Medulla oblongata (tissue), 1 donor: ENCODE data around the gene DCAF10.
"Not testable (repeated sequence)": the region's sequence is repeated elsewhere in the genome, so short reads cannot be mapped to it uniquely, and the experiment has no call there.

Source experiments
- DNase-seq: peaks from one replicate; pipeline ENCODE4 v3.0.0-alpha.2; 2015; ENCODE audit errors: extremely low spot score

DCAF10 gene

GRCh38 chr9:37792122-37792521 lies 8.5 kb upstream of the DCAF10 start:
- no peak for DNase-seq

DNA sequence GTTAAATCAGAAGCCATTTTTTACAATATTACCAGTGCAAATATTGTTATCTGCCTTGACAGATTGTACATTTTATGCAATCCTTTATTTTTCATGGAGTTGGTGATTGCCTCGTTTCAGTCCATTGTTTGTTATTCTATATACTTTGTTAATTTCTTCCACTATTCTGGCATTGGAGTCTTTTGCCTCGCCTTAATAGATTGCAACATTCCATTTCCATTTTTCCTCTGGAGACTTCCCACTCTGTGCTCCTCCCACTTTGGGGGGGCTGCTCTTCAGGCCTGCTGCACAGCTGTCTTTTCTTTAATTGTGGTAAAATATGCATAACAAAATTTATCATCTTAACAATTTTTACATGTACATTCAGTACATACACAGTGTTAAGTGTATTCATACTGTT lies 4.4 kb upstream of the DCAF10 start:
- DNase-seq = no peak

DNA sequence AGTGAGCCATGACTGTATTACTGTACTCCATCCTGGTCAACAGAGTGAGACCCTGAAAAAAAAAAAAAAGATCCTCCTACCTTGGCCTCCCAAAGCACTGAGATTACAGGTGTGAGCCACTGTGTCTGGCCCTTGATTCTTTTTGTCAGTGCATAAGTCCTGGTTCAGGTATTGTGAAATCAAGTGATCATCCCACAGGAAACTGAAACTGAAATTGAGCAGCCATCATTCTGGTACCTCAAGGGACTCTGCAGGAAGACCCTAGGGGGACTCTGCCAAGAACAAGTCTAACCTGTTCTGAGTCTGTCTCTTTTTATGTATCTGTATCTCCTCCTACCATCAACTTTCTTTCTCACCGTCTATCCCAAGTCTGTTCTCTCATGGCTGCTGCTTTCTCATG lies 1.9 kb upstream of the DCAF10 start:
- DNase-seq = no peak

GRCh38 chr9:37801287-37801850 lies 772 bp downstream of the DCAF10 start:
- DNase-seq = no peak

GRCh38 chr9:37801959-37802711 lies 1.5 kb downstream of the DCAF10 start:
- no peak for DNase-seq

DNA sequence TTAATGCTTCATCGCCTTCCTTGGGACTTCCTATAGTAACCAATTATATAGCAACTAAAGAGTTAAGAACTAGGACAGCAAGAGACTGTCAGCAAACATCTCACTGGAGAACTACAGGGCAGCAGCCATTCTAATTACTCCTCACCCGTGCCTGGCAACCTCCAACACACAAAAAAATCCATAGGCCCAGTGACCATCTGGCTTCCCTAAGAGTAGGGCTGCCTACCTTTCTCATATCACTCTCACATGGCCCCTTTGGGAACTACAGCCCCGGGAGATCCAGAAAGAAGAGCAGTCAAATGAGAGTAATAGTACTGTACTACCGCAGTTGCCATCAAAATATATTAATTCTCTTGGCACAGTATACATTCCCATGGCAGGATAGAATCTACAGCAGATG lies 5.7 kb downstream of the DCAF10 start:
- no peak for DNase-seq

- not testable (repeated sequence) for DNase-seq
Observed at GRCh38 chr9:37809676-37810075, 9.1 kb downstream of the DCAF10 start.

GRCh38 chr9:37811906-37812476 lies 11.4 kb downstream of the DCAF10 start:
- no peak for DNase-seq

GRCh38 chr9:37812773-37813379 lies 12.3 kb downstream of the DCAF10 start:
- DNase-seq = no peak

- no peak for DNase-seq
Observed at GRCh38 chr9:37818849-37819248, 18.3 kb downstream of the DCAF10 start.

- DNase-seq = no peak
Observed at GRCh38 chr9:37820142-37820541, 19.5 kb downstream of the DCAF10 start.

GRCh38 chr9:37825174-37825573 lies 24.6 kb downstream of the DCAF10 start:
- DNase-seq = not testable (repeated sequence)

- no peak for DNase-seq
Observed at GRCh38 chr9:37827483-37828165, 27.0 kb downstream of the DCAF10 start.

GRCh38 chr9:37835821-37836220 lies 35.2 kb downstream of the DCAF10 start:
- no peak for DNase-seq

DNA sequence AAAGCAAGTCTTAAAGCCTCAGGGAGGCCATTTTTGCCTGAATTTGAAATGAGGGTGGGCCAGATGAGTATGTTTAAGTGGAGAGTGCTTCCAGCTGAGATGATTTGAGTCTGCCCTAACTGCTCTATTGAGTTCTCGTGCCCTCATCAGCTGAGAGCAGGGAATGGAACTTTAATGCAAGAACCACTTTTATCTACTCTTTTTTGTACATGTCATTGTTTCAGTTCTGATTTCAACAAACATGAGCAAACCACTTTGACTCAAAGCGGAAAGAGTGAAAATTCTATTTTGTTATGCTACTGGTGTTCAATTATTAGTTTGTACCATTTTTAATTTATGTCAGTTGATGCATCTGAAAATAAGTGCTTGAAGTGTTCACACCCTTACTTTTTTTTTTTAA lies 35.8 kb downstream of the DCAF10 start:
- DNase-seq = no peak

DNA sequence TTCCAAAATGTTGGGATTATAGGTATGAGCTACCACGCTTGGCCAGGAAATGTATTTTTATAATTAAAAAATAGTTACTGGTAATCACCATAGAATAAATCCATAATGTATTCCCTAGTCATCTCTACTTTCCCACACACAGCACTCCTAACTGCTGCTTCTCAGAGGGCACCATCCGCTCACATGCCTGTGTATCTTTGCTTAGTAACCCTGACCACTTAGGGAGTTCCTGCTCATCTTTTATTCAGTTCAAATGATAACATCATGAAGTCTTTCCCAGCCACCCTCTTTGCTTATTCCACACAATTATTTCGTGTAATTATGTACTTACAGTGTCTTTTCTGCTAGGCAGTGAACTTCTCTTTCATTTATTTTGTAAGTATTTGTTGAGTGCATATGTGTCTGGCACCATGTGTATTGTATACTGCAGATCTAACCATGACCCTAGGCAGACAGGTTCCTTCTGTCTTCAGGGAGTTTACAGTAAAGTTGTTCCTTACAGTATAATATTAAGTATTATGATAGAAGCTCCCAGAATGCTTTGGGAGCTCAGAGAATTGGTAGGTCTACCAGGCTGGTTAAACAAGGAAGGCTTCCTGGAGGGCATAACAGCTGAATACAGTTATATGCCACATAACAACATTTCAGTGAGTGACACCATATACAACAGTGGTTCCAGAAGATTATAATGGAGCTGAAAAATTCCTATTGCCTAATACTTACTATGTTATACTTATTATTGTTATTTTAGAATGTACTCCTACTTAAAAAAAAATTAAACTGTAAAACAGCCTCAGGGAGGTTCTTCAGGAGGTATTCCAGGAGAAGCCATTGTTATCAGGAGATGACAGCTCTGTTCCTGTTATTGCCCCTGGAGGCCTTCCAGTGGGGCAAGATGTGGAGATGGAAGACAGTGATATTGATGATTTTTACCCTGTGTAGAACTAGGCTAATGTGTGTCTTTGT lies 39.2 kb downstream of the DCAF10 start:
- DNase-seq = no peak

- no peak for DNase-seq
Observed at GRCh38 chr9:37840560-37841194, 40.1 kb downstream of the DCAF10 start.

GRCh38 chr9:37852222-37852621 lies 51.6 kb downstream of the DCAF10 start:
- DNase-seq = no peak

- DNase-seq = no peak
Observed at GRCh38 chr9:37856551-37856950, 56.0 kb downstream of the DCAF10 start.

DNA sequence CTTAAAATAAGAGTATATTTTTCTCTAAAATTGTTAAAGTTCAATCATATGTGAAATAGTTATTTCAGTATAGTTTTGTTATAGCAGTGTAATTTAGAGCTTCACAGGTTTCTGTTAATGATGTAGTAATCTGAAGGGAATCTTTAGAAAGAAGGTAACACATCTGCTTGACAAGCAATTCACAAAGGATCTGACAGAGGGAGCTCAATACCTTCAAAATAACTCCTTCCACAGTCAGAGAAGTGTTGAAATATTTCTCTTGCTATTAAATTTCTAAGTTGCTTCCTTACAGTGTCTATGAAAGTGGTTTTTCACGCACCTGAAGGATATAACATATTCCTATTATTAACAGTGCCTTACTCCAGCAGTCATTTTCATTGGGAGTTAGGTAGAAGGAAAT lies 58.4 kb downstream of the DCAF10 start:
- no peak for DNase-seq

DNA sequence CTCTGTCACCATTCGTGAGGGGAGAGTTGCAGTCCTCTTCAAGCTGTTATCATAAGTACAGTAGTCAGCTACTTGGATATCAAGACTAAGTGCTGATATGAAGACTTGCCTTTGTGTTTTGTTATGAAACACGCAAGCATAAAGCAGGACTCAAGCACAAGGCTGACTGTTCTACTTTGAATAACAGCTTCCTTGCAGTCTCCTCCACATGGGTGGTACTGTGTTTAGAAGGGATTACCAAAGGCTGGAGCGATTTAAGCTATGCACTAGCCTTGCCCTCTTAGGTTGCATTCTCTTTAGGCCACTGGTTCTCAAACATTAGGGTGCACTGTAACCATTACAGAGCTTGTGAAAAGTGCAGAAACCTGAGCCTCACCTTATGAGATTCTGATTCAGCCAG lies 61.9 kb downstream of the DCAF10 start:
- no peak for DNase-seq
